Measurements from ENCODE around the gene ACSM2A. TPM values are rescaled to one million over a fixed set of nuclear protein-coding genes. Genes with fewer than 3 reads are reported as not detected.

ACSM2A gene
- total and polyA plus RNA-seq, 12 donors = 0.03 to 0.29 (median 0.13) TPM; not detected in 6

DNA sequence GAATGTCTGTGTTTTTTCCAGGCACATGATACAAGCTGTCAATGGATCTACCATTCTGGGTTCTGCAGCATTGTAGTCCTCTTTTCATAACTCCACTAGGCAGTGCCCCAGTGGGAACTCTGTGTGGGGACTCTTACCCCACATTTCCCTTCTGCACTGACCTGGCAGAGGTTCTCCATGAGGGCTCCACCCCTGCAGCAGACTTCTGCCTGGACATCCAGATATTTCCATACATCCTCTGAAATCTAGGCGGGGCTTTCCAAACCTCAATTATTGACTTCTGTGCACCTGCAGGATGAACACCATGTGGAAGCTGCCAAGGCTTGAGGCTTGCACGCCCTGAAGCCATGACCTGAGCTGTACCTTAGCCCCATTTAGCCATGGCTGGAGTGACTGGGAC lies 56.0 kb downstream of the ACSM2A start:
- intact Hi-C loops (cut with DNase I) = no loop called here
- no peak overlapping the region for H3K27ac ChIP-seq
- 65 to 90% (median 74%) methylated on average over 2 of the region's 2 CpGs for WGBS, 4 donors
- no peaks in the 10 kb centered on the region for H3K4me1 ChIP-seq (replicated peaks in 1 of 2)
- no peaks in the 10 kb centered on the region for H3K27me3 ChIP-seq
- peaks cover 0 to 6% (median 0%) of the 10 kb centered on the region in 3 donors for H3K9me3 ChIP-seq (replicated peaks in 1 of 3)
- no peak for DNase-seq
- no peak overlapping the region for H3K4me3 ChIP-seq
- no peaks in the 10 kb centered on the region for H3K36me3 ChIP-seq (replicated peaks in 1 of 2)
- TF ChIP-seq, protein P1, sequence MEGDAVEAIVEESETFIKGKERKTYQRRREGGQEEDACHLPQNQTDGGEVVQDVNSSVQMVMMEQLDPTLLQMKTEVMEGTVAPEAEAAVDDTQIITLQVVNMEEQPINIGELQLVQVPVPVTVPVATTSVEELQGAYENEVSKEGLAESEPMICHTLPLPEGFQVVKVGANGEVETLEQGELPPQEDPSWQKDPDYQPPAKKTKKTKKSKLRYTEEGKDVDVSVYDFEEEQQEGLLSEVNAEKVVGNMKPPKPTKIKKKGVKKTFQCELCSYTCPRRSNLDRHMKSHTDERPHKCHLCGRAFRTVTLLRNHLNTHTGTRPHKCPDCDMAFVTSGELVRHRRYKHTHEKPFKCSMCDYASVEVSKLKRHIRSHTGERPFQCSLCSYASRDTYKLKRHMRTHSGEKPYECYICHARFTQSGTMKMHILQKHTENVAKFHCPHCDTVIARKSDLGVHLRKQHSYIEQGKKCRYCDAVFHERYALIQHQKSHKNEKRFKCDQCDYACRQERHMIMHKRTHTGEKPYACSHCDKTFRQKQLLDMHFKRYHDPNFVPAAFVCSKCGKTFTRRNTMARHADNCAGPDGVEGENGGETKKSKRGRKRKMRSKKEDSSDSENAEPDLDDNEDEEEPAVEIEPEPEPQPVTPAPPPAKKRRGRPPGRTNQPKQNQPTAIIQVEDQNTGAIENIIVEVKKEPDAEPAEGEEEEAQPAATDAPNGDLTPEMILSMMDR (IDR thresholded peaks at IDR 0.05) = no peak
- TF ChIP-seq POLR2A (IDR thresholded peaks at IDR 0.05) = no peak

DNA sequence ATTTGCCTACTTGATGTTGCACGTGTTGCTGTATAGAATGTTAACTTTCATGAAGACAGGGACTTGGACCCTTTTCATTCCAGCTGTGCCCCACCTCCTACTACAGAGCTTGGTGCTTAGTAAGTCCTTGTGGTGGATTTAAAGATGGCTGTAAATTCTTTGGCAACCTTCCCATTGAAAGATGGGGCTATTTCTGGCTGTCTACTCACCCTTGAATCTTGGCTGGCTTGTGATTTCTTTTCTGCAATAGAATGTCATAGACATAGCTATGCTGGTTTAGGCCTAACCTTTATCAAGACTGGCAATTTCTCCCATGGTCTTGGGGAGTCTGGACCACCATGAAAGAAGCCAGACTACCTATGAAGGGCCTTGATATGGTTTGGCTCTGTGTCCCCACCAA lies 59.0 kb downstream of the ACSM2A start:
- no peak for DNase-seq
- TF ChIP-seq, protein P1 (IDR thresholded peaks at IDR 0.05) = no peak
- no peak for TF ChIP-seq POLR2A (IDR thresholded peaks at IDR 0.05)
- no peak overlapping the region for H3K4me3 ChIP-seq
- H3K36me3 ChIP-seq (replicated peaks in 1 of 2) = no peaks in the 10 kb centered on the region
- 51 to 72% (median 61%) methylated on average over 1 of the region's 1 CpG for WGBS, 4 donors
- H3K4me1 ChIP-seq (replicated peaks in 1 of 2) = no peaks in the 10 kb centered on the region
- no peaks in the 10 kb centered on the region for H3K27me3 ChIP-seq
- H3K27ac ChIP-seq = no peak overlapping the region
- intact Hi-C loops (cut with DNase I) = no loop called here
- H3K9me3 ChIP-seq (replicated peaks in 1 of 3) = peaks cover 0 to 6% (median 0%) of the 10 kb centered on the region in 3 donors

DNA sequence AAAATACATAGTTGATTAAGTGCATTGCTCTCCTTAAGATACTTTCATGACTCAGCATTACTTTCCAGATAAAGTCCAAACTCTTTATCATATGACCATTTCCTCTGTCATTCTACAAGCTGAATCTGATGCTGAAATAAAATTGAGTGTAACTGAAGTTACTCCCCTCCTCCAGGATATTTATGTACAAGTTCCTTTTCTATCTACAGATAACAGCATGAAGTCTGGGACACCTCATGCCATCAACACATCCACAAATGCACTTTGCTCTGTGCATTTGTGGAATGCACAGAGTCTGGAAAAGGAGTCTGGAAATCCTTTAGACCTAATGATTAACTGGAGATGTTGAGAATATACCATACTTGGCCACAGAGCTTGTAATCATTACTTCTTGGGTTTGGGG lies 64.4 kb downstream of the ACSM2A start:
- TF ChIP-seq POLR2A (IDR thresholded peaks at IDR 0.05) = no peak
- TF ChIP-seq, protein P1 (IDR thresholded peaks at IDR 0.05) = no peak
- Histone ChIP-seq H3K36me3 (replicated peaks in 1 of 2) (no peaks in the 10 kb centered on the region), H3K4me1 (replicated peaks in 1 of 2) (no peaks in the 10 kb centered on the region), H3K4me3 (no peak overlapping the region), H3K27me3 (no peaks in the 10 kb centered on the region), H3K9me3 (replicated peaks in 1 of 3) (no peaks in the 10 kb centered on the region), H3K27ac (no peak overlapping the region)
- intact Hi-C loops (cut with DNase I) = no loop called here
- no peak for DNase-seq

DNA sequence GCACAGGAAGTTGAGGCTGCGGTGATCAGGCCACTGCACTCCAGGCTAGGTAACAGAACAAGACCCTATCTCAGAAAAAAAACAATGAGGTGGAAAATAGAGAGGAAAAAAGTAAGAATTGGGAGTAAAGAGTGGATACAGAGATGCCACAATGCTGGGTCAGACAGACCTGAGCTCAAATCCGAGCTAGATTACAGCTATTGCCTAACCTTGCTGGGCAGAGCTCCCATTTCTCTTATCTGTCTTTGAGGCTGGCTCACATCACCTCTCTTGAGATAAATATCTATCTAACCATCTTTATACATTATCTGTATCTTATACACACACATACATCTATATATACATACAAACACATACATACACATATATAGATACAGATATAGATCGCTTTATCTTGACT lies 65.8 kb downstream of the ACSM2A start:
- intact Hi-C loops (cut with DNase I) = no loop called here
- DNase-seq = peak in 1 of 7 donors; percentile 46
- H3K36me3 ChIP-seq (replicated peaks in 1 of 2) = no peaks in the 10 kb centered on the region

More for the DNA sequence above, 65.8 kb downstream of the ACSM2A start:
- H3K4me3 ChIP-seq = no peak overlapping the region
- TF ChIP-seq, protein P1 (IDR thresholded peaks at IDR 0.05) = no peak
- no peak for TF ChIP-seq POLR2A (IDR thresholded peaks at IDR 0.05)
- H3K4me1 ChIP-seq (replicated peaks in 1 of 2) = no peaks in the 10 kb centered on the region
- no peak overlapping the region for H3K27ac ChIP-seq
- WGBS, 4 donors = 63 to 91% (median 68%) methylated on average over 2 to 3 of the region's 3 CpGs
- H3K9me3 ChIP-seq (replicated peaks in 1 of 3) = no peaks in the 10 kb centered on the region
- no peaks in the 10 kb centered on the region for H3K27me3 ChIP-seq
